Renal pelvis (tissue), 12 donors: ENCODE measurements around the gene ARHGEF4. TPM values are rescaled to one million over a fixed set of nuclear protein-coding genes. Genes with fewer than 3 reads are reported as not detected.

ENCODE experiments used
- DNase-seq: peaks from one replicate; pipeline ENCODE4 v3.0.0-alpha.2; 2013
- long read RNA-seq, 16 experiments: transcript quantifications; one replicate each; lab custom pipeline, GENCODE V29; 2026
- polyA plus RNA-seq, 3 donors: library from polyadenylated mRNA; unstranded; fragments of 120-200 nt; gene quantifications; one replicate each; pipeline ENCODE4 v1.2.1, GENCODE V29; 2013; ENCODE audit not compliant: insufficient read length in 3 of 3

Gene ARHGEF4, protein sequence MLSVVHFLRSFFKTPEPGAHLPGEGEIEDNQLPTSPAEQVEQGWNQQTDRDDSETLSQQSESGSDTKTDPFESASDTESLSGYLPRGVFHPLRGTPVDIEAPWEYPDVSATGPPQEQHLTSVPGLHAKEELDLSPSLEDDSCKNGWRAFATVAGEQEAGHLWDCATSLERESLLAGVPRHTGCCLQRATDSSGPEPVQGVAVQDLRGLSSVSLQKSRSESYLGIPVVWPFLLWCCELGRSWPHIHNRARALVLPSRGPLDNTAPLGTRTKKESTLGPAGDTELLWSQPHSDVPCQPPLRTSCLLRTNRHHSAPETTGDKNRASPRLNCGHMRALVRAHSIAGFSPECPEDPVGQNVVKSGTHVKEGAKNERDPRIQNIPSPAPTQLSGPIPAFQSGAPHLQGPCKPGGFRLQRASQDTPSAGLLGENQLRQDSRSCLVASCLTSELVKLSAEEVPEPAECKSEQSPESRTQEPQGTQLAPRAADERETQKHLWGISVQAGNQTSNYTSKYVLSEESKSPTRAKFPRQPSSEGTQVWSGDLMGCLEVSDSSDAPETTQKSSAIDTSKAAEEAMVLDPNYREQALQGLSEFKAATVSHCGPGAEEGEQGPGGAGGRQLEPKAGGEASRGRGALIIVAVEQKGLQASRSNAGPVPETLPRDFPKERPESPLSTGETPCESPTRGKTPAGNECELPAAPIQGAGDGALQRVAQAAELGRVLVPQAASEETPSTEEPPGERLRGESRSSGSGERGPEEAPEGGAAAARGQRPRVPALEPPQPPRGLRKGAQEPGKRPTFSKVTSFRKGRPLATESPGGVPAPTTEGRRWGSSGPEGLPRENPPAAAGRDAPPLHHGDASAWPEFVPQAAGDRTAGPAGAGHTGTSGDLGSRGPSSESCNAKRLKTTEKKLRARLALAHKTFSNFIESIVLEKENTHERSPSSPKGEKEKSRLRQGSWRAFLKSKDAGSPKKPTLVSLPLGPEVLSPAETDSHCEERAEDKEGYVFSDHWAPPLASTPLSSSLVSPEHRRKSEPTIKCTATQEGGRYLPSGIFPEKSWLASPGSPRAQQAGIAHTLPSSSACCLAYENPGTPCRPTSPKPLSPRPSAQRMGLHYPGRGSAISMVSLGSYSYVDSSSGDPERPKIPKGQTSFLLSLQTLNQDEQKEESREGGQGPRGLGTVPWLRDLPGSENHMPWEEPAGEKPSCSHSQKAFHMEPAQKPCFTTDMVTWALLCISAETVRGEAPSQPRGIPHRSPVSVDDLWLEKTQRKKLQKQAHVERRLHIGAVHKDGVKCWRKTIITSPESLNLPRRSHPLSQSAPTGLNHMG (N-terminal part only)
- polyA plus RNA-seq = 1 to 10 TPM; 6.5 to 8.4 (median 8.0) TPM
- long read RNA-seq, donor 1 = 0 reads
- long read RNA-seq, donor 2 = 0 reads
- long read RNA-seq, donor 3 = 0 reads
- long read RNA-seq, donor 4 = 0 reads
- long read RNA-seq, donor 5 = 0 reads
- long read RNA-seq, donor 6, partial matches to known transcripts = 175 of 175 reads
- long read RNA-seq, donor 6, other reads (novel, unspliced or antisense) = 0 of 175 reads
- long read RNA-seq, donor 7, partial matches to known transcripts = 267 of 268 reads
- long read RNA-seq, donor 7, other reads (novel, unspliced or antisense) = 0 of 268 reads
- long read RNA-seq, donor 8, partial matches to known transcripts = 0 of 1 reads
- long read RNA-seq, donor 8, other reads (novel, unspliced or antisense) = 0 of 1 reads
- long read RNA-seq, donor 9 = 0 reads
- long read RNA-seq, donor 10, partial matches to known transcripts = 0 of 1 reads
- long read RNA-seq, donor 10, other reads (novel, unspliced or antisense) = 0 of 1 reads
- long read RNA-seq, donor 11 = 0 reads
- long read RNA-seq, donor 12, partial matches to known transcripts = 6 of 6 reads
- long read RNA-seq, donor 12, other reads (novel, unspliced or antisense) = 0 of 6 reads
- long read RNA-seq, donor 13 = 0 reads
- long read RNA-seq, donor 14 = 0 reads
- long read RNA-seq, donor 15 = 0 reads
- long read RNA-seq, donor 16 = 0 reads

GRCh38 chr2:130836501-130837174, at the start of gene ARHGEF4:
ARHGEF4 (plus strand) TSS chr2:130836914; CDS start chr2:130836954, 40 bp downstream.
- no peak for DNase-seq

DNA sequence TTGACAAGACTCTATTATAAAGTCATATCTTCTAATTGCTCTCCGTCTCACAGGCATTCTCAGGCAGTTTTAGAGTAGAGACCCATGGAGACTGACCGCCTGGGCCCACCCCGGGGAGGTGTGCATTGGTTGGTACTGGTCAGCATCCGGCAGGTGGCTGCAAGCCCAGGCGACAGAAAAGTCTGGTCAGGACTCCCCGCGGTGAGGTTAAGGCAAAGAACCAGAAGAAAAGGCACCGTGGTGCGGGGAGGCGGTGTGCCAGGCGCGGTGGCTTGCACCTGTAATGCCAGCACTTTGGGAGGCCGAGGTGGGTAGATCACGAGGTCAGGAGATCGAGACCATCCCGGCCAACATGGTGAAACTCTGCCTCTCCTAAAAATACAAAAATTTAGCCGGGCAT, 48.9 kb upstream of the ARHGEF4 start:
- DNase-seq = no peak

GRCh38 chr2:130790312-130790711, 46.4 kb upstream of the ARHGEF4 start:
- DNase-seq = no peak

GRCh38 chr2:130790804-130791616, 45.7 kb upstream of the ARHGEF4 start:
- DNase-seq = no peak

DNA sequence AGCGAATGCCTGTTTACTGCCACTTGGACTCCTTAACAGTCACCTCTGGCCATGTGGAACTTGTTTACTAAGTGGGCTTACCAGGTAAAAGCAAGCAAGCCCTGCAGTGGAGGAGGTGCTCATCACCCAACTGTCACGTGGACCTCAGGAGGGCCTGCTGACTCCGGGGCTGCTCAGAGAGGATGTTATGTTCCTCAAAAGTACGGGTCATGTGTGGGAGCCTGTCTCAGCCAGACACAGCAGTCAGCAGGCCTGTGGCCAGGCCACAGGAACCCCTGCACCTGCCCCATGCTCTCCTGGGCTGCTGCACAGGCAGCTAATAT, 45.1 kb upstream of the ARHGEF4 start:
- DNase-seq = no peak

DNA sequence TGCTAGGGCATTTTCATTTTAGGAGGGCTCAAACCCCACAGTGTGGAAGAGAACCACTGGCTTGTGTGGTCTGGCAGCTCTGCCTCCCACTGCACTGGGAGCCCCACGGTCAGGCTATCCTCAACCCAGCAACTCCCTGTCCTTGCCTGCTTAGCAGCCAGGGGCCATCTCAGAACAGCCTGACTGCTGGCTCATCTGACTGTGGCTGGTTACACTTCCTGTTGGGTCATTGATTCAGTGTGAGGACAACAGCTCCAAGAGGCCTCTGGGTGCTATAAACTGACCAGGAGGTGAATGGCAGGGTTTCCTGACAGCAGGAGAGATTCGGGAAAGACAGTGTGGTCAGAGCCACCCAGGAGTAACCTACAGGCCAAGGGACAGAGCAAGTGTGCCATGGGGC, 41.3 kb upstream of the ARHGEF4 start:
- no peak for DNase-seq

DNA sequence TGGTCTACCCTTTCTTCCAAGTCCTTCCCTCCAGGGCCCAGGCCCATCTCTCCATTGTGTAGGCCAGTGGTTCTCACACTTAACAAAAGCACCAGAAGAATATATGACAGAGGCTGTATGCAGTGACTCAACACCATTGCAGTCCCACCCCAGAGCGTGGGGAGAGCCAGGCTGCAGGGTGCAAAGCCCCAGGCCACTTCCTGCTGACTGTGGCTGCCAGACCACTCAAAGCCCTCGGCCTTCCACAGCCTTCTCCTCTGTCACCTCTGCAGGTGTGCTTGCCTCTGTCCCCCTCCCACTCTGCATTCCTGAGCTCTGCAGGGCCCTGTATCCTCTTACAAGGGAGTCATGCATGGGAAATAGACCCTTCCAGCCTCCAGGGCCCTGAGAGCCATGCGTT, 40.4 kb upstream of the ARHGEF4 start:
- peak; percentile 57 for DNase-seq

GRCh38 chr2:130797493-130798435, 39.0 kb upstream of the ARHGEF4 start:
- peak; percentile 90 for DNase-seq

DNA sequence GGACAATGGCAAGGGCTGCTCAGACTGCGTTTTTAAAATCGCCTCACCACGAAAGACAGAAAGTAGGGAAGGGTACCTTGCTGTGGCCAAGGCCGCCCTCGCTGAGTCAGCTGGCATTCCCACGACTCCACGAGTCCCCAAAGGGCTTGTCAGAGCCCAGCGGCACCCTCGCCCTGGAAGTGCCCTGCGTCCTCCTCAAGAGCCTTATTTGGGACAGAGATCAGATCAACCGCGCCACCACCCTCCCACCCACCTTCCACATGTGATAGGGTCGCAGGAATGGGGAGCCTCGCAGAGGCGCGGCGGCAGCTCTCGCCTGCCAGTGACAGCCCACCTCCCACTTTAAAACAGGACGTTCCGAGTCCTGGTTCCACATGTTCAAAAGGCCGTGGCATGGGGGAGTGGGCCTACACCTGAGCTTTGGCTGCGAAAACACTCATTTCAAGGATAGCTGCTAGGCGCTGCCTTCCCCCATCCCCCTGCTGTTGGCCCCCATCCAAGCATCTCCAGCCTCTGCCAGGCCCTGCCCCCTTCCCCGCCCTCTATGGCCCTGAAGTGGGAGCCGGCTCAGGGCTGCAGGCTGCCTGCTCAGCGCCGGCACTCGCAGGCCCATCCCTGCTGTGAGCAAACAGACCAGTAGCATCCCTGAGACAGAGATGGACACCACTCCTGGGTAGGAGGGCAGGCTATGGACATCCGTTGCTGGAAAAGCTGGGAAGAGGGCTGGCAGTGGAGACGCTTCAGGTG, 38.1 kb upstream of the ARHGEF4 start:
- DNase-seq = peak; percentile 43

- DNase-seq = no peak
Measured at GRCh38 chr2:130799295-130799694, 37.4 kb upstream of the ARHGEF4 start.

GRCh38 chr2:130805613-130806012, 31.1 kb upstream of the ARHGEF4 start:
- no peak for DNase-seq

DNA sequence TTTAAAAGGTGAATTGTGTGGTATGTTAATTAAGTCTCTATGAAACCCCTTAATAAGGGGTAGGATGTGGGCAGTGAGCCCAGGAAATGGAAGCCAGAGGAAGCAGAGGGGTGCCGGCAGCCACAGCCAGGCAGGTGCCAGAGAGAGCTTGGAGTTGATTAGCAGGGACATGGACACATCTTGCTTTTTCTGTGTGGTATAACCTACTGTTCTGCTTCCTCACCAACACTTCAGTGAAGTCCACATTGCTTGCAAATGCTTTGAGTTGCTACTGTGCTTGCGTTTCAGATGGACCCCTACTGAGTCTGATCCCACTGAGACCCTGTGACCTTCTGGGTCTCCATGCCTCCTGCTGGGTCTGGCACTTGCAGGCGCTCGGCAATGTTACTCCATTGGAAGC, 30.3 kb upstream of the ARHGEF4 start:
- no peak for DNase-seq

GRCh38 chr2:130807659-130808385, 28.9 kb upstream of the ARHGEF4 start:
- DNase-seq = no peak

GRCh38 chr2:130808482-130809268, 28.0 kb upstream of the ARHGEF4 start:
- no peak for DNase-seq

- DNase-seq = no peak
Measured at GRCh38 chr2:130810490-130810889, 26.2 kb upstream of the ARHGEF4 start.

GRCh38 chr2:130813722-130814121, 23.0 kb upstream of the ARHGEF4 start:
- no peak for DNase-seq
